Gastrocnemius medialis (tissue), 4 donors: ENCODE measurements around the gene TNFAIP8. TPM values are rescaled to one million over a fixed set of nuclear protein-coding genes. Genes with fewer than 3 reads are reported as not detected.

Experiments used
- ATAC-seq, 2 donors: fragments of 150-250 bp; one replicate each; pipeline ENCODE4 v1.9.1; 2016
- DNase-seq, 2 donors: peaks; one replicate each; pipeline ENCODE4 v3.0.0-alpha.2; 2019
- H3K27ac ChIP-seq, 4 donors: fragments of 200-600 bp; sonication (generic); 1 replicate in 1 of 4; 2 replicates in 3 of 4; pipeline ENCODE4 v1.5.1; 2016 to 2018; ENCODE audit warnings: mild to moderate bottlenecking in 2 of 4, moderate library complexity in 1 of 4
- H3K27me3 ChIP-seq, 3 donors: fragments of 200-600 bp; sonication (generic) in 2 of 3; 1 replicate in 1 of 3; 2 replicates in 2 of 3; pipeline versions ENCODE4 v1.5.1 to v1.6.0; 2016 to 2019; ENCODE audit warnings: mild to moderate bottlenecking in 1 of 3, moderate library complexity in 1 of 3
- H3K36me3 ChIP-seq, 2 donors: fragments of 200-600 bp; sonication (generic) in 1 of 2; one replicate each; pipeline ENCODE4 v1.5.1; 2017 to 2018
- H3K4me1 ChIP-seq, 2 donors: fragments of 200-600 bp; sonication (generic) in 1 of 2; one replicate each; pipeline ENCODE4 v1.5.1; 2016 to 2017; ENCODE audit warnings: mild to moderate bottlenecking in 2 of 2
- H3K4me3 ChIP-seq, 4 donors: fragments of 200-600 bp; sonication (generic) in 3 of 4; 1 replicate in 1 of 4; 2 replicates in 3 of 4; pipeline ENCODE4 v1.5.1; 2016 to 2019; ENCODE audit warnings: mild to moderate bottlenecking in 2 of 4
- H3K9me3 ChIP-seq, 3 donors: fragments of 200-600 bp; sonication (generic) in 2 of 3; 1 replicate in 1 of 3; 2 replicates in 2 of 3; pipeline ENCODE4 v1.5.1; 2016 to 2019
- CTCF ChIP-seq, 5 experiments: fragments of 450-650 bp in 3 of 5; fragments of 200-600 bp in 2 of 5; sonication (generic) in 2 of 5; IDR thresholded peaks in 4 of 5; conservative IDR thresholded peaks in 1 of 5; 1 replicate in 4 of 5; 2 replicates in 1 of 5; pipeline ENCODE4 v1.5.1; 2016 to 2019; ENCODE audit warnings: antibody characterized with exemption in 5 of 5, mild to moderate bottlenecking in 3 of 5, moderate library complexity in 3 of 5
- POLR2A ChIP-seq, 2 donors: fragments of 450-650 bp; IDR thresholded peaks; one replicate each; pipeline ENCODE4 v1.6.1; 2017; ENCODE audit warnings: antibody characterized with exemption in 2 of 2, mild to moderate bottlenecking in 2 of 2, moderate library complexity in 2 of 2
- in situ Hi-C, 4 donors: fragments of 200-750 bp; cut with MboI; loops; one replicate each; pipeline versions ENCODE4 v1.15.0 to v1.8.0; 2017; ENCODE audit warnings: low sequenced_read_pairs in 4 of 4
- intact Hi-C: fragments of 100-400 bp; cut with DNase I; formaldehyde crosslinking; loops from one replicate; pipeline ENCODE4 v1.15.1; 2023; ENCODE audit warnings: low total_unique reads
- total RNA-seq, 4 donors: library from RNA; depleted of rRNA; stranded (reverse); fragments of >200 nt; gene quantifications; one replicate each; pipeline versions ENCODE4 v1.1.0 to v1.2.3, GENCODE V29; 2016

TNFAIP8 gene
- total RNA-seq, 4 donors from 2014 or later, result 0.20 to 5.8 (median 2.0) TPM

GRCh38 chr5:119312403-119312802 lies 43.4 kb upstream of the TNFAIP8 start:
- no peak overlapping the region for H3K4me3 ChIP-seq
- H3K36me3 ChIP-seq, result no peaks in the 10 kb centered on the region
- no peaks in the 10 kb centered on the region for H3K9me3 ChIP-seq
- in situ Hi-C loops (no loop called here), intact Hi-C loops (no loop called here)
- TF ChIP-seq POLR2A (IDR thresholded peaks at IDR 0.05) (no peak), CTCF (IDR thresholded peaks at IDR 0.05 in 4 of 5, conservative IDR thresholded peaks at IDR 0.05 in 1 of 5) (no peak)
- no peaks in the 10 kb centered on the region for H3K27me3 ChIP-seq
- DNase-seq (no peak), ATAC-seq (no peak)
- no peaks in the 10 kb centered on the region for H3K4me1 ChIP-seq
- no peak overlapping the region for H3K27ac ChIP-seq

GRCh38 chr5:119313197-119313596 lies 42.6 kb upstream of the TNFAIP8 start:
- no peak for TF ChIP-seq POLR2A (IDR thresholded peaks at IDR 0.05)
- TF ChIP-seq CTCF (IDR thresholded peaks at IDR 0.05 in 4 of 5, conservative IDR thresholded peaks at IDR 0.05 in 1 of 5), result no peak
- ATAC-seq (no peak), DNase-seq (no peak)
- Histone ChIP-seq H3K9me3 (no peaks in the 10 kb centered on the region), H3K36me3 (no peaks in the 10 kb centered on the region), H3K27ac (no peak overlapping the region), H3K27me3 (no peaks in the 10 kb centered on the region), H3K4me3 (no peak overlapping the region), H3K4me1 (no peaks in the 10 kb centered on the region)
- intact Hi-C loops (no loop called here), in situ Hi-C loops (no loop called here)

- H3K9me3 ChIP-seq, result no peaks in the 10 kb centered on the region
- no peak for ATAC-seq
- H3K27me3 ChIP-seq, result no peaks in the 10 kb centered on the region
- intact Hi-C loops, result no loop called here
- H3K4me3 ChIP-seq, result no peak overlapping the region
- H3K27ac ChIP-seq, result no peak overlapping the region
- no peaks in the 10 kb centered on the region for H3K36me3 ChIP-seq
- no peaks in the 10 kb centered on the region for H3K4me1 ChIP-seq
- in situ Hi-C loops, result no loop called here
- no peak for TF ChIP-seq POLR2A (IDR thresholded peaks at IDR 0.05)
- no peak for TF ChIP-seq CTCF (IDR thresholded peaks at IDR 0.05 in 4 of 5, conservative IDR thresholded peaks at IDR 0.05 in 1 of 5)
- DNase-seq, result no peak
These were observed 41.9 kb upstream of the TNFAIP8 start for GRCh38 chr5:119313658-119314605.

GRCh38 chr5:119315516-119315949 lies 40.3 kb upstream of the TNFAIP8 start:
- intact Hi-C loops, result no loop called here
- Histone ChIP-seq H3K9me3 (no peaks in the 10 kb centered on the region), H3K27ac (no peak overlapping the region), H3K27me3 (no peaks in the 10 kb centered on the region), H3K4me3 (no peak overlapping the region), H3K4me1 (no peaks in the 10 kb centered on the region), H3K36me3 (no peaks in the 10 kb centered on the region)
- no peak for DNase-seq
- in situ Hi-C loops, result no loop called here
- TF ChIP-seq CTCF (IDR thresholded peaks at IDR 0.05 in 4 of 5, conservative IDR thresholded peaks at IDR 0.05 in 1 of 5), result no peak
- TF ChIP-seq POLR2A (IDR thresholded peaks at IDR 0.05), result no peak
- no peak for ATAC-seq
